Measurements from ENCODE around the gene JMJD8. TPM values are rescaled to one million over a fixed set of nuclear protein-coding genes. Genes with fewer than 3 reads are reported as not detected.
A peak's percentile ranks its signal among the peaks of the same experiment; 100 is the strongest.

The JMJD8 gene
- total and polyA plus RNA-seq, 2 experiments from 2014 or later, result 48.5 to 82.5 TPM

DNA sequence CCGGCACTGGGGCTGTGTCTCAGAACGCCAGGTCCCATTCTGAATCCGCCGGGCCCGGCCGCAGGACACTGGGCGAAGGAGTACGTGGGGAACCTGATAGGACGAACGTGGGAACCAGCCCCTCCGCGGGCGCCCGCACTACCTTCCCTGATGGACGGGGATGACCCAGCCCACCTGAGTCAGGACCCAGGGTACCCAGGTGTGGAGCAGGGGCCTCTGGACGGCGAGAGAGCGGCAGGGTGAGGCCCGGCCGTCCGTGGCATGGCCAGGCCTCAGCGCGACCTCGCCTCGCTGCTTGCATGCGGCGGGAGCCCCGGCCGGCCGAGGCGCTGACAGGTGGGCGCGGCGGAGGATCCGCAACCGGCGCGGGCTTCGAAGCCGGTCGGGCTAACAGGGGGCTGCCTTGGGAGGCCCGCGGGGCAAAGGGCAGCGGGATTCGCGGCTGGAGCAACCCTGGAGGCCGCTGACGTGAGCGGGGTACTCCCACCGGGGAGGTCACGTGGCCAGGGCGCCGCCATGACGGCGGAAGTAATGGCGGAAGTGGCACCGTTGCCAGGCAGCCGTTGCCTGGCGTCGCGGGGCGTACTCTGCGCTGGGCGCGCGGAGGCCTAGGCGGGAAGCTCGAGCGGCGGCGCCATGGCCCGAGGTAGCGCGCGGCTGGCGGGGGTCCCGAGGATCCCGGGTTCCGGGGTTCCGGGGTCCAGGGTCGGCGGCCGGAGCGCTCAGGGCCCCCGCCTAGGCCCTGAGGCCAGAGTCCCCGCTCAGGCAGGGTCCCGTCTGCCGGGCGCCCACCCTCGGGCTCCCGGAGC is 35.1 kb downstream of the JMJD8 start, which contains the start of gene WDR90:
WDR90 (plus strand) TSS at position 585 of the 809 bp plus-strand sequence; CDS start at position 637, 52 bp downstream.
- Histone ChIP-seq H3K27me3 (ENCODE audit: insufficient read depth) (no peaks in the 10 kb centered on the region), H3K9me2 (ENCODE audit: insufficient read depth) (no peaks in the 10 kb centered on the region), H2AFZ (peak within 1 kb of the TSS; percentile 63), H3K79me2 (replicated peaks; ENCODE audit: insufficient read depth) (peaks cover 2% of the 10 kb centered on the region; the same call in 1 of the 2 replicates), H3F3A (replicated peaks; ENCODE audit: low read depth) (peaks cover 11% of the 10 kb centered on the region; the same call in 1 of the 2 replicates), H3K27ac (ENCODE audit: low read depth) (0 out of 2 replicates have a peak within 1 kb of the TSS, but pooled peaks have one; percentile 66), H3K4me3 (peak within 1 kb of the TSS; percentile 80), H3K4me2 (peak within 1 kb of the TSS; percentile 95), H3K36me3 (ENCODE audit: insufficient read depth) (no peaks in the 10 kb centered on the region), H3K4me1 (ENCODE audit: insufficient read depth) (no peaks in the 10 kb centered on the region; the same call in 1 of the 2 replicates), H4K20me1 (replicated peaks; ENCODE audit: insufficient read depth) (no peaks in the 10 kb centered on the region; the same call in 1 of the 2 replicates)
- Mint-ChIP-seq H3K36me3 (ENCODE audit: low read depth) (no peaks in the 10 kb centered on the region; the same call in 2 of the 3 replicates), H3K27ac (peak within 1 kb of the TSS; percentile 82), H3K27me3 (ENCODE audit: insufficient read depth, low read depth, poor library complexity) (peaks cover 8% of the 10 kb centered on the region), H3K4me1 (peaks cover 3% of the 10 kb centered on the region; the same call in 1 of the 3 replicates), H3K4me3 (peak within 1 kb of the TSS; percentile 84), H3K9me3 (no peaks in the 10 kb centered on the region)
- TF ChIP-seq EZH2phosphoT487 (IDR thresholded peaks at IDR 0.05; ENCODE audit: unreplicated experiment), result no peak
- TF ChIP-seq, protein P1, sequence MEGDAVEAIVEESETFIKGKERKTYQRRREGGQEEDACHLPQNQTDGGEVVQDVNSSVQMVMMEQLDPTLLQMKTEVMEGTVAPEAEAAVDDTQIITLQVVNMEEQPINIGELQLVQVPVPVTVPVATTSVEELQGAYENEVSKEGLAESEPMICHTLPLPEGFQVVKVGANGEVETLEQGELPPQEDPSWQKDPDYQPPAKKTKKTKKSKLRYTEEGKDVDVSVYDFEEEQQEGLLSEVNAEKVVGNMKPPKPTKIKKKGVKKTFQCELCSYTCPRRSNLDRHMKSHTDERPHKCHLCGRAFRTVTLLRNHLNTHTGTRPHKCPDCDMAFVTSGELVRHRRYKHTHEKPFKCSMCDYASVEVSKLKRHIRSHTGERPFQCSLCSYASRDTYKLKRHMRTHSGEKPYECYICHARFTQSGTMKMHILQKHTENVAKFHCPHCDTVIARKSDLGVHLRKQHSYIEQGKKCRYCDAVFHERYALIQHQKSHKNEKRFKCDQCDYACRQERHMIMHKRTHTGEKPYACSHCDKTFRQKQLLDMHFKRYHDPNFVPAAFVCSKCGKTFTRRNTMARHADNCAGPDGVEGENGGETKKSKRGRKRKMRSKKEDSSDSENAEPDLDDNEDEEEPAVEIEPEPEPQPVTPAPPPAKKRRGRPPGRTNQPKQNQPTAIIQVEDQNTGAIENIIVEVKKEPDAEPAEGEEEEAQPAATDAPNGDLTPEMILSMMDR (conservative IDR thresholded peaks at IDR 0.05; ENCODE audit: low read depth in 2 of 2), result 0 out of 4 replicates have a peak, but pooled peaks of 1 of the 2 experiments have one; percentile 7
- peak; percentile 61 for TF ChIP-seq POLR2AphosphoS5 (IDR thresholded peaks at IDR 0.05; ENCODE audit: low read depth)
- TF ChIP-seq CREB1 (CRISPR knock-in tag; IDR thresholded peaks at IDR 0.05; ENCODE audit: low read depth), result peak; percentile 86
- TF ChIP-seq, protein P2, sequence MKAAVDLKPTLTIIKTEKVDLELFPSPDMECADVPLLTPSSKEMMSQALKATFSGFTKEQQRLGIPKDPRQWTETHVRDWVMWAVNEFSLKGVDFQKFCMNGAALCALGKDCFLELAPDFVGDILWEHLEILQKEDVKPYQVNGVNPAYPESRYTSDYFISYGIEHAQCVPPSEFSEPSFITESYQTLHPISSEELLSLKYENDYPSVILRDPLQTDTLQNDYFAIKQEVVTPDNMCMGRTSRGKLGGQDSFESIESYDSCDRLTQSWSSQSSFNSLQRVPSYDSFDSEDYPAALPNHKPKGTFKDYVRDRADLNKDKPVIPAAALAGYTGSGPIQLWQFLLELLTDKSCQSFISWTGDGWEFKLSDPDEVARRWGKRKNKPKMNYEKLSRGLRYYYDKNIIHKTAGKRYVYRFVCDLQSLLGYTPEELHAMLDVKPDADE (IDR thresholded peaks at IDR 0.05), result peak; percentile 66; the same call in 1 of the 2 replicates
- ATAC-seq (peak; percentile 81), DNase-seq (ENCODE audit: low spot score) (peak; percentile 97)

- Histone ChIP-seq H3K27ac (ENCODE audit: low read depth) (0 out of 2 replicates have a peak overlapping the region, but pooled peaks have one; percentile 66), H3K4me3 (peak overlapping the region; percentile 80), H4K20me1 (replicated peaks; ENCODE audit: insufficient read depth) (no peaks in the 10 kb centered on the region; the same call in 1 of the 2 replicates), H3K4me1 (ENCODE audit: insufficient read depth) (no peaks in the 10 kb centered on the region; the same call in 1 of the 2 replicates), H3K79me2 (replicated peaks; ENCODE audit: insufficient read depth) (peaks cover 9% of the 10 kb centered on the region; the same call in 1 of the 2 replicates), H3K27me3 (ENCODE audit: insufficient read depth) (no peaks in the 10 kb centered on the region), H3K9me2 (ENCODE audit: insufficient read depth) (no peaks in the 10 kb centered on the region), H2AFZ (peak overlapping the region; percentile 63; the same call in 1 of the 2 replicates), H3K4me2 (peak overlapping the region; percentile 95), H3K36me3 (ENCODE audit: insufficient read depth) (no peaks in the 10 kb centered on the region), H3F3A (replicated peaks; ENCODE audit: low read depth) (peaks cover 9% of the 10 kb centered on the region; the same call in 1 of the 2 replicates)
- Mint-ChIP-seq H3K27me3 (ENCODE audit: insufficient read depth, low read depth, poor library complexity) (peaks cover 8% of the 10 kb centered on the region), H3K9me3 (no peaks in the 10 kb centered on the region), H3K4me1 (peaks cover 3% of the 10 kb centered on the region; the same call in 1 of the 3 replicates), H3K27ac (peak overlapping the region; percentile 82), H3K36me3 (ENCODE audit: low read depth) (no peaks in the 10 kb centered on the region), H3K4me3 (peak overlapping the region; percentile 84)
- no peak for TF ChIP-seq ZNF114 (CRISPR knock-in tag; IDR thresholded peaks at IDR 0.05)
- TF ChIP-seq, protein P1 (conservative IDR thresholded peaks at IDR 0.05; ENCODE audit: low read depth in 2 of 2), result peak; percentile 69 to 82
- TF ChIP-seq CREB1 (CRISPR knock-in tag; IDR thresholded peaks at IDR 0.05; ENCODE audit: low read depth), result 0 out of 2 replicates have a peak, but pooled peaks have one; percentile 9
- TF ChIP-seq POLR2AphosphoS5 (IDR thresholded peaks at IDR 0.05; ENCODE audit: low read depth), result 0 out of 2 replicates have a peak, but pooled peaks have one; percentile 14
- ATAC-seq (peak; percentile 42), DNase-seq (ENCODE audit: low spot score) (peak; percentile 75)
These were observed 35.9 kb downstream of the JMJD8 start for GRCh38 chr16:648071-648780.
